Measurements from ENCODE around the gene ENTPD7.

The ENTPD7 gene

DNA sequence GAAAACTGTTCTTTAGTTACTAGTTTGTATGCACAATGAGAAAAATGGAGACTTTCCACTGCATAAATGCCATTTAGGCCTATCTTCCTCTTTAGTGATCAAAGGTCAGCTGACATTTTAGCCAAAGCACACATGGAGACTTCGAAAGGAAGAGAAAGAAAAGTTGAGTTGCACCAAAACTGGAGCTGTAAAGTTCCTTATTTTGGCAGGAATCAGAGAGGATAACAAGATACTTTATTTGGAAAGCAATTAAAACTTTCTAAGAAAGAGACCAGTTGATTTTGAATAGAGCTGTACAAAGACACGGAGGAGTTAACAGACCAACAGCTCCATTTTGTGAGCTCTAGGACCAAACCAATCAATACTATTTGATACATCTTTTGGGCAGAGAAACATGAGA is 14.2 kb downstream of the ENTPD7 start:
- Histone ChIP-seq H2AFZ (ENCODE audit: low read length) (no peak overlapping the region), H4K91ac (ENCODE audit: low read depth, low read length, poor library complexity) (no peak overlapping the region), H3K27me3 (ENCODE audit: control insufficient read depth in 3 of 3, insufficient read depth in 3 of 3, low read depth in 1 of 3, low read length in 3 of 3) (no peaks in the 10 kb centered on the region), H3K14ac (ENCODE audit: low read length) (no peak overlapping the region), H3K18ac (ENCODE audit: low read length) (no peak overlapping the region), H2BK5ac (ENCODE audit: low read length) (no peak overlapping the region), H2BK120ac (ENCODE audit: low read depth, low read length) (no peak overlapping the region), H2BK12ac (ENCODE audit: low read length) (no peak overlapping the region), H3K79me1 (ENCODE audit: low read depth, low read length) (no peaks in the 10 kb centered on the region), H3K27ac (replicated peaks; ENCODE audit: low read length) (no peak overlapping the region), H3K9me3 (replicated peaks in 1 of 2; ENCODE audit: control insufficient read depth in 2 of 2, insufficient read depth in 1 of 2, low read depth in 1 of 2, low read length in 2 of 2) (no peaks in the 10 kb centered on the region), H3K4me1 (ENCODE audit: control insufficient read depth in 2 of 2, insufficient read depth in 1 of 2, low read depth in 1 of 2, low read length in 2 of 2) (no peaks in the 10 kb centered on the region), H3K36me3 (replicated peaks in 1 of 2; ENCODE audit: control insufficient read depth in 2 of 2, insufficient read depth in 2 of 2, low read length in 2 of 2) (peaks cover 0 to 5% of the 10 kb centered on the region in 2 donors), H2AK5ac (ENCODE audit: low read depth, low read length) (no peak overlapping the region), H3K23ac (ENCODE audit: low read depth, low read length, poor library complexity) (no peak overlapping the region), H4K8ac (ENCODE audit: low read depth, low read length) (no peak overlapping the region), H3K4me3 (ENCODE audit: low read length in 2 of 2) (no peak overlapping the region), H3K9ac (ENCODE audit: low read depth, low read length, poor library complexity) (no peak overlapping the region), H3K4ac (ENCODE audit: low read length) (no peak overlapping the region), H3K4me2 (ENCODE audit: insufficient read depth, low read length, poor library complexity, severe bottlenecking) (no peak overlapping the region), H2BK15ac (ENCODE audit: low read length) (no peak overlapping the region)
- DNase-seq (ENCODE audit: low spot score): no peak
- no CpG with 5 or more reads among the region's 2 CpGs for WGBS, 2 donors (ENCODE audit: extremely low coverage in 2 of 2, insufficient read length in 2 of 2, insufficient replicate concordance in 1 of 2)

DNA sequence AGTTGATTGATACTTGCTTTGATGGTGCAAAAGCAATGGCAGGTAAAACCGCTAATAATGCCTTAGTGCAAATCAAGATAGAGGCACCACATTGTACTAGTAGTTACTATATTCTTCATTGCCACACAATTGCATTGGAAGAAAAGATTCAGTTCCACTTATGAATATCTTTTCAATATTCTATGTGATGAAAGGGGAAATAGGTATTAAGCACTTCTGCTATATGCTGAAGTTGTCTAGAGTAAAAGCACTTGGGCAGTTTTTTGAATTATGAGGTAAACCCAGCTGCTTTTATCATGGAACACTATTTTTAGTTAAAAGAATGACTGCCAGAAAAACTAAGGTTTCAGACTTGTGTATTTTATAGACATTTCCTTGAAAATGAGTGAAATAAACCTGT is 15.5 kb downstream of the ENTPD7 start:
- H3K27ac ChIP-seq (replicated peaks; ENCODE audit: low read length): no peak overlapping the region
- H4K8ac ChIP-seq (ENCODE audit: low read depth, low read length): no peak overlapping the region
- H4K91ac ChIP-seq (ENCODE audit: low read depth, low read length, poor library complexity): no peak overlapping the region
- no peak overlapping the region for H2BK12ac ChIP-seq (ENCODE audit: low read length)
- H3K9me3 ChIP-seq (replicated peaks in 1 of 2; ENCODE audit: control insufficient read depth in 2 of 2, insufficient read depth in 1 of 2, low read depth in 1 of 2, low read length in 2 of 2): no peaks in the 10 kb centered on the region
- H3K9ac ChIP-seq (ENCODE audit: low read depth, low read length, poor library complexity): no peak overlapping the region
- H2AK5ac ChIP-seq (ENCODE audit: low read depth, low read length): no peak overlapping the region
- H3K4me1 ChIP-seq (ENCODE audit: control insufficient read depth in 2 of 2, insufficient read depth in 1 of 2, low read depth in 1 of 2, low read length in 2 of 2): no peaks in the 10 kb centered on the region
- H2BK120ac ChIP-seq (ENCODE audit: low read depth, low read length): no peak overlapping the region
- no peaks in the 10 kb centered on the region for H3K27me3 ChIP-seq (ENCODE audit: control insufficient read depth in 3 of 3, insufficient read depth in 3 of 3, low read depth in 1 of 3, low read length in 3 of 3)
- H3K4ac ChIP-seq (ENCODE audit: low read length): no peak overlapping the region
- H2BK15ac ChIP-seq (ENCODE audit: low read length): no peak overlapping the region
- H3K14ac ChIP-seq (ENCODE audit: low read length): no peak overlapping the region
- no peak overlapping the region for H2AFZ ChIP-seq (ENCODE audit: low read length)
- no peak for DNase-seq (ENCODE audit: low spot score)
- no peak overlapping the region for H2BK5ac ChIP-seq (ENCODE audit: low read length)
- H3K18ac ChIP-seq (ENCODE audit: low read length): no peak overlapping the region
- no CpG with 5 or more reads among the region's 1 CpG for WGBS, 2 donors (ENCODE audit: extremely low coverage in 2 of 2, insufficient read length in 2 of 2, insufficient replicate concordance in 1 of 2)
- no peak overlapping the region for H3K4me3 ChIP-seq (ENCODE audit: low read length in 2 of 2)
- no peak overlapping the region for H3K4me2 ChIP-seq (ENCODE audit: insufficient read depth, low read length, poor library complexity, severe bottlenecking)
- peaks cover 5 to 10% of the 10 kb centered on the region in 2 donors for H3K36me3 ChIP-seq (replicated peaks in 1 of 2; ENCODE audit: control insufficient read depth in 2 of 2, insufficient read depth in 2 of 2, low read length in 2 of 2)
- no peak overlapping the region for H3K23ac ChIP-seq (ENCODE audit: low read depth, low read length, poor library complexity)
- H3K79me1 ChIP-seq (ENCODE audit: low read depth, low read length): no peaks in the 10 kb centered on the region

DNA sequence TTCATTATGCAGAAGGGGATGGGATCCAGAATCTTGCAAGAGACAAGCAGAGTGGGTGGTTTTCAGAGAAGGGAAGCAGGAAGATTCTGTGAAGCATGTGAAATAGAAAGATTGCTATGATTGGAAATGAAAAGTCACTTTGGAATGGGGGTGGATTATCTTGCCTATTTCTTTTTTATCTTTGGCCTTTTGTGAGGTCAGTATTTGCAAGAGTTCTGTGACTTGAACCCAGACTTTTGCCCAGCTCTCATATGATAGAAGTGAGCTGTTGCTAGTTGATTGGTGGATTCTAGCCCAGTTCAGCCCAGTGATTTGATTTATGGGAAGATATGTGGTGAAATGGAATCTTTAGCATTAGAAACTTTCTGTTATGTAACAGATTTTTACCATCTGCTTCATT is 17.1 kb downstream of the ENTPD7 start:
- H3K14ac ChIP-seq (ENCODE audit: low read length): no peak overlapping the region
- no peak overlapping the region for H3K4ac ChIP-seq (ENCODE audit: low read length)
- H3K9me3 ChIP-seq (replicated peaks in 1 of 2; ENCODE audit: control insufficient read depth in 2 of 2, insufficient read depth in 1 of 2, low read depth in 1 of 2, low read length in 2 of 2): no peaks in the 10 kb centered on the region
- H4K8ac ChIP-seq (ENCODE audit: low read depth, low read length): no peak overlapping the region
- H3K4me2 ChIP-seq (ENCODE audit: insufficient read depth, low read length, poor library complexity, severe bottlenecking): no peak overlapping the region
- H3K4me3 ChIP-seq (ENCODE audit: low read length in 2 of 2): no peak overlapping the region
- H2BK12ac ChIP-seq (ENCODE audit: low read length): no peak overlapping the region
- H3K9ac ChIP-seq (ENCODE audit: low read depth, low read length, poor library complexity): no peak overlapping the region
- H3K27me3 ChIP-seq (ENCODE audit: control insufficient read depth in 3 of 3, insufficient read depth in 3 of 3, low read depth in 1 of 3, low read length in 3 of 3): no peaks in the 10 kb centered on the region
- no peaks in the 10 kb centered on the region for H3K79me1 ChIP-seq (ENCODE audit: low read depth, low read length)
- H3K4me1 ChIP-seq (ENCODE audit: control insufficient read depth in 2 of 2, insufficient read depth in 1 of 2, low read depth in 1 of 2, low read length in 2 of 2): no peaks in the 10 kb centered on the region
- no peak overlapping the region for H2BK15ac ChIP-seq (ENCODE audit: low read length)
- H2AK5ac ChIP-seq (ENCODE audit: low read depth, low read length): no peak overlapping the region
- no peak overlapping the region for H2BK120ac ChIP-seq (ENCODE audit: low read depth, low read length)
- H3K27ac ChIP-seq (replicated peaks; ENCODE audit: low read length): no peak overlapping the region
- H2AFZ ChIP-seq (ENCODE audit: low read length): no peak overlapping the region
- no peak overlapping the region for H4K91ac ChIP-seq (ENCODE audit: low read depth, low read length, poor library complexity)
- no peak overlapping the region for H2BK5ac ChIP-seq (ENCODE audit: low read length)
- H3K18ac ChIP-seq (ENCODE audit: low read length): no peak overlapping the region
- no peak for DNase-seq (ENCODE audit: low spot score)
- H3K23ac ChIP-seq (ENCODE audit: low read depth, low read length, poor library complexity): no peak overlapping the region
- H3K36me3 ChIP-seq (replicated peaks in 1 of 2; ENCODE audit: control insufficient read depth in 2 of 2, insufficient read depth in 2 of 2, low read length in 2 of 2): peaks cover 11 to 18% of the 10 kb centered on the region in 2 donors

DNA sequence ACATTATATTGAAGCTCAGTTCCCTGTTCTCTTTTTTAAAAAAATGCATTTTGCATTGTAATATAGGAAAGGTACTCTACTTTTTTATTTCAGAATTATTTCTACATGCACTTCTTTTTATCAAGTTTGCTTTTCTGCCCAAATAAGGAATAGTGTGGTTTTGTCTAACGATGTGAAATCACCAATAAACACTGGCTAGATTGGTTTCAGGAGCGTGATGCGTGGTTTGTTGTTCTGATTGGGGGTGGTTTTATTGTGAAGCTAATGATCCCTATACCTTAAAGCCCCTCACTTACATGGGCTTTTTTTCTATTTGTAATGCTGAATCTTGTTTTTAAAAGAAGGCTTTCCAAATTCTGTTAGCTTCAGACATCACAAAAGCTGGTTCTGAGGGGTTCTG is 17.6 kb downstream of the ENTPD7 start:
- H3K4ac ChIP-seq (ENCODE audit: low read length): no peak overlapping the region
- no peak overlapping the region for H2BK120ac ChIP-seq (ENCODE audit: low read depth, low read length)
- no peak overlapping the region for H3K18ac ChIP-seq (ENCODE audit: low read length)
- no peak overlapping the region for H2BK5ac ChIP-seq (ENCODE audit: low read length)
- no peak overlapping the region for H3K23ac ChIP-seq (ENCODE audit: low read depth, low read length, poor library complexity)
- no CpG with 5 or more reads among the region's 3 CpGs for WGBS, 2 donors (ENCODE audit: extremely low coverage in 2 of 2, insufficient read length in 2 of 2, insufficient replicate concordance in 1 of 2)
- H3K4me1 ChIP-seq (ENCODE audit: control insufficient read depth in 2 of 2, insufficient read depth in 1 of 2, low read depth in 1 of 2, low read length in 2 of 2): no peaks in the 10 kb centered on the region
- H3K4me3 ChIP-seq (ENCODE audit: low read length in 2 of 2): no peak overlapping the region
- no peak for DNase-seq (ENCODE audit: low spot score)
- H3K9me3 ChIP-seq (replicated peaks in 1 of 2; ENCODE audit: control insufficient read depth in 2 of 2, insufficient read depth in 1 of 2, low read depth in 1 of 2, low read length in 2 of 2): no peaks in the 10 kb centered on the region
- H3K79me1 ChIP-seq (ENCODE audit: low read depth, low read length): no peaks in the 10 kb centered on the region
- H3K36me3 ChIP-seq (replicated peaks in 1 of 2; ENCODE audit: control insufficient read depth in 2 of 2, insufficient read depth in 2 of 2, low read length in 2 of 2): peaks cover 13 to 22% of the 10 kb centered on the region in 2 donors
- H2BK12ac ChIP-seq (ENCODE audit: low read length): no peak overlapping the region
- H4K8ac ChIP-seq (ENCODE audit: low read depth, low read length): no peak overlapping the region
- H3K9ac ChIP-seq (ENCODE audit: low read depth, low read length, poor library complexity): no peak overlapping the region
- no peak overlapping the region for H2AFZ ChIP-seq (ENCODE audit: low read length)
- no peaks in the 10 kb centered on the region for H3K27me3 ChIP-seq (ENCODE audit: control insufficient read depth in 3 of 3, insufficient read depth in 3 of 3, low read depth in 1 of 3, low read length in 3 of 3)
- no peak overlapping the region for H3K27ac ChIP-seq (replicated peaks; ENCODE audit: low read length)
- H3K4me2 ChIP-seq (ENCODE audit: insufficient read depth, low read length, poor library complexity, severe bottlenecking): no peak overlapping the region
- H4K91ac ChIP-seq (ENCODE audit: low read depth, low read length, poor library complexity): no peak overlapping the region
- no peak overlapping the region for H2AK5ac ChIP-seq (ENCODE audit: low read depth, low read length)
- no peak overlapping the region for H3K14ac ChIP-seq (ENCODE audit: low read length)
- H2BK15ac ChIP-seq (ENCODE audit: low read length): no peak overlapping the region

Measured in neuronal stem cell (in vitro differentiated cells).